BLaER1 (cell line): ENCODE measurements around the gene SSTR1.
A peak's percentile ranks its signal among the peaks of the same experiment; 100 is the strongest.
"Not testable (repeated sequence)": the region's sequence is repeated elsewhere in the genome, so short reads cannot be mapped to it uniquely, and the experiment has no call there.

ENCODE experiments used
- H3K27ac ChIP-seq: shearing (Covaris generic); formaldehyde crosslinking; 2 replicates; pipeline ENCODE4 v1.8.1; 2022
- H3K27me3 ChIP-seq: shearing (Covaris generic); formaldehyde crosslinking; 2 replicates; pipeline ENCODE4 v1.8.1; 2022
- H3K36me3 ChIP-seq: shearing (Covaris generic); formaldehyde crosslinking; 2 replicates; pipeline ENCODE4 v1.8.1; 2022
- H3K4me1 ChIP-seq: shearing (Covaris generic); formaldehyde crosslinking; 2 replicates; pipeline ENCODE4 v1.8.1; 2022
- H3K4me2 ChIP-seq: shearing (Covaris generic); formaldehyde crosslinking; 2 replicates; pipeline ENCODE4 v1.8.1; 2022
- H3K4me3 ChIP-seq: shearing (Covaris generic); formaldehyde crosslinking; 2 replicates; pipeline ENCODE4 v1.8.1; 2022
- H3K9ac ChIP-seq: shearing (Covaris generic); formaldehyde crosslinking; 2 replicates; pipeline ENCODE4 v1.8.1; 2022
- H3K9me3 ChIP-seq: shearing (Covaris generic); formaldehyde crosslinking; 2 replicates; pipeline ENCODE4 v1.8.1; 2022
- H4K20me1 ChIP-seq: shearing (Covaris generic); formaldehyde crosslinking; 2 replicates; pipeline ENCODE4 v1.8.1; 2022
- Cebpa-rat ChIP-seq: shearing (Covaris generic); IDR thresholded peaks from 2 replicates; pipeline ENCODE4 v1.8.1; 2022

SSTR1 gene

GRCh38 chr14:38187528-38187927 lies 20.2 kb upstream of the SSTR1 start:
- H3K9ac ChIP-seq = no peak overlapping the region
- no peak overlapping the region for H3K4me3 ChIP-seq
- no peak overlapping the region for H3K27ac ChIP-seq
- H3K4me1 ChIP-seq = no peaks in the 10 kb centered on the region
- no peaks in the 10 kb centered on the region for H3K36me3 ChIP-seq
- H3K4me2 ChIP-seq = no peak overlapping the region
- H4K20me1 ChIP-seq = no peaks in the 10 kb centered on the region
- TF ChIP-seq Cebpa-rat = no peak
- no peaks in the 10 kb centered on the region for H3K27me3 ChIP-seq
- H3K9me3 ChIP-seq = no peaks in the 10 kb centered on the region

- Histone ChIP-seq H3K4me3 (no peak overlapping the region), H4K20me1 (no peaks in the 10 kb centered on the region), H3K4me2 (no peak overlapping the region), H3K27ac (no peak overlapping the region), H3K4me1 (no peaks in the 10 kb centered on the region), H3K9me3 (no peaks in the 10 kb centered on the region), H3K36me3 (no peaks in the 10 kb centered on the region), H3K9ac (no peak overlapping the region), H3K27me3 (no peaks in the 10 kb centered on the region)
- no peak for TF ChIP-seq Cebpa-rat
These were observed 17.6 kb upstream of the SSTR1 start for GRCh38 chr14:38189930-38190726.

- not testable (repeated sequence) for H3K4me2 ChIP-seq, H3K4me1 ChIP-seq, H3K4me3 ChIP-seq, H3K9ac ChIP-seq, H3K27ac ChIP-seq, H3K36me3 ChIP-seq, H4K20me1 ChIP-seq, H3K27me3 ChIP-seq, H3K9me3 ChIP-seq
These were observed 16.9 kb upstream of the SSTR1 start for GRCh38 chr14:38190846-38191245.

GRCh38 chr14:38191491-38191890 lies 16.2 kb upstream of the SSTR1 start:
- not testable (repeated sequence) for H3K27ac ChIP-seq, H3K36me3 ChIP-seq, H3K9ac ChIP-seq, H3K4me1 ChIP-seq, H3K4me3 ChIP-seq, H4K20me1 ChIP-seq, H3K27me3 ChIP-seq, H3K4me2 ChIP-seq, H3K9me3 ChIP-seq

- no peak overlapping the region for H3K27ac ChIP-seq
These were observed 10.5 kb upstream of the SSTR1 start for GRCh38 chr14:38197001-38197783.

GRCh38 chr14:38197784-38198335 lies 9.8 kb upstream of the SSTR1 start:
- Histone ChIP-seq H3K9me3 (no peaks in the 10 kb centered on the region), H3K4me2 (peak overlapping the region; percentile 1; the same call in 1 of the 2 replicates), H3K27ac (no peak overlapping the region), H3K9ac (no peak overlapping the region), H3K4me3 (no peak overlapping the region), H4K20me1 (no peaks in the 10 kb centered on the region), H3K4me1 (peaks cover 28% of the 10 kb centered on the region), H3K27me3 (no peaks in the 10 kb centered on the region), H3K36me3 (no peaks in the 10 kb centered on the region)
- TF ChIP-seq Cebpa-rat = no peak

More at GRCh38 chr14:38197001-38197783, 10.5 kb upstream of the SSTR1 start:
- Histone ChIP-seq H3K27me3 (no peaks in the 10 kb centered on the region), H3K9ac (no peak overlapping the region), H3K4me3 (no peak overlapping the region), H3K4me1 (peaks cover 28% of the 10 kb centered on the region), H4K20me1 (no peaks in the 10 kb centered on the region), H3K4me2 (peak overlapping the region; percentile 52), H3K9me3 (no peaks in the 10 kb centered on the region), H3K36me3 (no peaks in the 10 kb centered on the region)
- no peak for TF ChIP-seq Cebpa-rat

- peaks cover 28% of the 10 kb centered on the region for H3K4me1 ChIP-seq
- no peak overlapping the region for H3K4me3 ChIP-seq
- H3K4me2 ChIP-seq = no peak overlapping the region
- no peaks in the 10 kb centered on the region for H3K9me3 ChIP-seq
- no peak overlapping the region for H3K27ac ChIP-seq
- no peaks in the 10 kb centered on the region for H3K27me3 ChIP-seq
- no peak for TF ChIP-seq Cebpa-rat
- H4K20me1 ChIP-seq = no peaks in the 10 kb centered on the region
- H3K36me3 ChIP-seq = no peaks in the 10 kb centered on the region
- no peak overlapping the region for H3K9ac ChIP-seq
These were observed 9.3 kb upstream of the SSTR1 start for GRCh38 chr14:38198425-38198824.

GRCh38 chr14:38199076-38199475 lies 8.6 kb upstream of the SSTR1 start:
- H3K4me1 ChIP-seq = peaks cover 28% of the 10 kb centered on the region
- no peak for TF ChIP-seq Cebpa-rat
- no peaks in the 10 kb centered on the region for H3K36me3 ChIP-seq
- H3K4me3 ChIP-seq = no peak overlapping the region
- H3K27ac ChIP-seq = no peak overlapping the region
- no peaks in the 10 kb centered on the region for H3K9me3 ChIP-seq
- no peak overlapping the region for H3K9ac ChIP-seq
- no peaks in the 10 kb centered on the region for H3K27me3 ChIP-seq
- no peaks in the 10 kb centered on the region for H4K20me1 ChIP-seq
- no peak overlapping the region for H3K4me2 ChIP-seq

- Histone ChIP-seq H3K27ac (no peak overlapping the region), H3K4me3 (no peak overlapping the region), H3K36me3 (no peaks in the 10 kb centered on the region), H3K27me3 (no peaks in the 10 kb centered on the region), H3K4me1 (peaks cover 28% of the 10 kb centered on the region), H4K20me1 (no peaks in the 10 kb centered on the region), H3K9ac (no peak overlapping the region), H3K9me3 (no peaks in the 10 kb centered on the region), H3K4me2 (no peak overlapping the region)
- no peak for TF ChIP-seq Cebpa-rat
These were observed 8.0 kb upstream of the SSTR1 start for GRCh38 chr14:38199739-38200138.
